ENCODE data around the gene HYAL1. TPM values are rescaled to one million over a fixed set of nuclear protein-coding genes. Genes with fewer than 3 reads are reported as not detected.

HYAL1 gene
- total and polyA plus RNA-seq, 3 experiments from 2014 or later, result 0.13 to 0.81 TPM; not detected in 1

- H3K36me3 ChIP-seq (ENCODE audit: insufficient read depth, low read length), result peaks cover 15% of the 10 kb centered on the region
- Mint-ChIP-seq H3K27me3 (no peaks in the 10 kb centered on the region), H3K27ac (peak overlapping the region in 2 of 8 donors; percentile 68 to 90), H3K4me3 (peak overlapping the region in 2 of 7 donors; percentile 23 to 27), H3K36me3 (peaks cover 3 to 29% (median 4%) of the 10 kb centered on the region in 3 donors), H3K4me1 (peaks cover 0 to 13% (median 8%) of the 10 kb centered on the region in 3 donors), H3K9me3 (no peaks in the 10 kb centered on the region)
- H3K4me1 ChIP-seq (ENCODE audit: insufficient read depth, low read length), result peaks cover 5% of the 10 kb centered on the region
- no peak overlapping the region for H3K4me3 ChIP-seq (ENCODE audit: low read length)
- POLR2A ChIA-PET, result no interaction called here
- H3K27ac ChIP-seq (ENCODE audit: low read depth, low read length), result peak overlapping the region; percentile 47
- CTCF ChIA-PET, result interaction anchor here (1.0 to 8.3 kb wide), 7 partner anchors 13 to 70 kb away, joined by 4 to 101 read pairs (median 5); partner anchors contain the start of genes GNAT1, HYAL3 and NAA80
- H3K9me3 ChIP-seq (ENCODE audit: low read length), result no peaks in the 10 kb centered on the region
- no peak for DNase-seq
- H3K27me3 ChIP-seq (ENCODE audit: insufficient read depth, low read length, poor library complexity, severe bottlenecking), result no peaks in the 10 kb centered on the region
Measured at GRCh38 chr3:50261505-50261904, 41.9 kb downstream of the HYAL1 start.

- Mint-ChIP-seq H3K27ac (peak overlapping the region in 2 of 8 donors; percentile 68 to 90), H3K36me3 (peaks cover 3 to 34% (median 4%) of the 10 kb centered on the region in 3 donors), H3K4me3 (peak overlapping the region in 2 of 7 donors; percentile 27 to 86), H3K27me3 (no peaks in the 10 kb centered on the region), H3K4me1 (peaks cover 0 to 13% (median 8%) of the 10 kb centered on the region in 3 donors), H3K9me3 (no peaks in the 10 kb centered on the region)
- no peaks in the 10 kb centered on the region for H3K9me3 ChIP-seq (ENCODE audit: low read length)
- ChIA-PET CTCF (interaction anchor here (1.0 to 8.3 kb wide), 13 partner anchors 10 to 129 kb away, joined by 3 to 101 read pairs (median 4); partner anchors contain the start of genes GNAI2, GNAT1, HYAL3 and NAA80), POLR2A (no interaction called here)
- H3K27me3 ChIP-seq (ENCODE audit: insufficient read depth, low read length, poor library complexity, severe bottlenecking), result no peaks in the 10 kb centered on the region
- H3K27ac ChIP-seq (ENCODE audit: low read depth, low read length), result peak overlapping the region; percentile 47
- peaks cover 5% of the 10 kb centered on the region for H3K4me1 ChIP-seq (ENCODE audit: insufficient read depth, low read length)
- no peak for DNase-seq
- no peak overlapping the region for H3K4me3 ChIP-seq (ENCODE audit: low read length)
- H3K36me3 ChIP-seq (ENCODE audit: insufficient read depth, low read length), result peaks cover 20% of the 10 kb centered on the region
Measured at GRCh38 chr3:50260942-50261441, 42.4 kb downstream of the HYAL1 start.

DNA sequence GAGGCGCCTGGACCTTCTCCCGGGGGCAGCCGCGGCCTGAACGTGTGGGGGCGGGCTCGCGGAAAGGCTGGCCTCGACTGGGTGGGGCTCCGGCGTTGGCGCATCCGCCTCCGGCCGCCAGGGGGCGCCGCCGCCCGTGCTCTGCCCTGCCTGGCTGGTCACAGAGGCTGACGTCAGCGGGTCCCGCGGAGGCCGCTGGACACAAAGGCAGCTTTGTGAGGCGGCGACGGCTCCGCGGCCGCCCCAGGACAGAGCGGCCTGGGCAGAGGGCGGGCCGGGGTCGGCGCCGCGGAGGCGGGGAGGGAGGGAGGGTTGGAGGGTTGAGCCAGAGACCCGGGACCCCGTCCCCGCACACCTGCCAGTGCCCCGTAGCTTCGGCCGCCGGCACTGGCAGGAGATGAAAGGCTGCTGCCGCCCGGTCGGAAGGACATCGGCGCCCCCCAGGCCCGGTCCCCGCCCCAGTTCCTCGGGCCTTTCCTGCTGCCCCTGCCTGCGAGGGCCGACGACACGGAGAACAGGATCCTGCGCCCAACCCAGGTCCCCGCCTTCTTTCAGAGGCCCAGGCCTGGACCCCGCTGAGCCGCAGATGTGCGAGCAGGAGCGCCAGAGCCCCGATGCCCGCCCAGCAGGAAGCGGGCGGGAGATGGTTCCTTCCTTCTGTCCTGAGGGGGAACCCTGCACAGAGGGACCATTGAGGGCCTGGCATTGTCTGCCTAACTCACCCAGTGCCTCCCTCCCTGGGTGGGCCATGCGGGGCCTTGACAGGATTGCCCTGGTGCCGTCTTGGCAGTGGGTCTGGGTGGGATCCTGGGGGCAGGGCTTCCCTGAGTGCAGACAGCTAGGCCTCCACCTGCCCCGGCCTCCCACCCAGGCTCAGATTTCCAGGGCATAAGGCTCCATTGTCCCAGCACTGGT lies 43.1 kb downstream of the HYAL1 start:
- Histone ChIP-seq H3K4me3 (ENCODE audit: low read length) (peak overlapping the region; percentile 22), H3K27me3 (ENCODE audit: insufficient read depth, low read length, poor library complexity, severe bottlenecking) (no peaks in the 10 kb centered on the region), H3K9me3 (ENCODE audit: low read length) (no peaks in the 10 kb centered on the region), H3K4me1 (ENCODE audit: insufficient read depth, low read length) (peaks cover 5% of the 10 kb centered on the region), H3K36me3 (ENCODE audit: insufficient read depth, low read length) (peaks cover 20% of the 10 kb centered on the region), H3K27ac (ENCODE audit: low read depth, low read length) (peak overlapping the region; percentile 47)
- POLR2A ChIA-PET, result interaction anchor here (1.9 to 2.4 kb wide), 2 partner anchors 14 to 25 kb away, joined by 11 to 13 read pairs; partner anchors contain the start of gene GNAI2
- peak overlapping the region in 6 of 7 donors; percentile 50 to 86 (median 70) for H3K4me3 Mint-ChIP-seq
- no peaks in the 10 kb centered on the region for H3K9me3 Mint-ChIP-seq
- peaks cover 0 to 13% (median 8%) of the 10 kb centered on the region in 3 donors for H3K4me1 Mint-ChIP-seq
- peaks cover 3 to 38% (median 4%) of the 10 kb centered on the region in 3 donors for H3K36me3 Mint-ChIP-seq
- CTCF ChIA-PET, result interaction anchor here (0.5 to 8.3 kb wide), 29 partner anchors 8 to 1661 kb away, joined by 3 to 101 read pairs (median 4); partner anchors contain the start of genes GNAI2, GNAT1, HYAL3 and IFRD2
- no peaks in the 10 kb centered on the region for H3K27me3 Mint-ChIP-seq
- DNase-seq, result peak; percentile 77 to 88 (median 80)
- peak overlapping the region in 7 of 8 donors; percentile 3 to 98 (median 59) for H3K27ac Mint-ChIP-seq

GRCh38 chr3:50259432-50260026 lies 43.8 kb downstream of the HYAL1 start:
- H3K4me3 Mint-ChIP-seq, result peak overlapping the region in 6 of 7 donors; percentile 50 to 82 (median 70)
- POLR2A ChIA-PET, result interaction anchor here (1.9 to 2.4 kb wide), 2 partner anchors 13 to 24 kb away, joined by 11 to 13 read pairs; partner anchors contain the start of gene GNAI2
- CTCF ChIA-PET, result interaction anchor here (0.8 to 8.3 kb wide), 27 partner anchors 8 to 139 kb away, joined by 3 to 101 read pairs (median 4); partner anchors contain the start of genes GNAI2, GNAT1 and IFRD2
- Histone ChIP-seq H3K27ac (ENCODE audit: low read depth, low read length) (no peak overlapping the region), H3K4me3 (ENCODE audit: low read length) (no peak overlapping the region), H3K36me3 (ENCODE audit: insufficient read depth, low read length) (peaks cover 24% of the 10 kb centered on the region), H3K27me3 (ENCODE audit: insufficient read depth, low read length, poor library complexity, severe bottlenecking) (no peaks in the 10 kb centered on the region), H3K9me3 (ENCODE audit: low read length) (no peaks in the 10 kb centered on the region), H3K4me1 (ENCODE audit: insufficient read depth, low read length) (peaks cover 5% of the 10 kb centered on the region)
- no peaks in the 10 kb centered on the region for H3K9me3 Mint-ChIP-seq
- H3K4me1 Mint-ChIP-seq, result peaks cover 0 to 13% (median 8%) of the 10 kb centered on the region in 3 donors
- DNase-seq, result no peak
- H3K36me3 Mint-ChIP-seq, result peaks cover 3 to 45% (median 4%) of the 10 kb centered on the region in 3 donors
- H3K27ac Mint-ChIP-seq, result peak overlapping the region; percentile 33 to 98 (median 60)
- H3K27me3 Mint-ChIP-seq, result no peaks in the 10 kb centered on the region

DNA sequence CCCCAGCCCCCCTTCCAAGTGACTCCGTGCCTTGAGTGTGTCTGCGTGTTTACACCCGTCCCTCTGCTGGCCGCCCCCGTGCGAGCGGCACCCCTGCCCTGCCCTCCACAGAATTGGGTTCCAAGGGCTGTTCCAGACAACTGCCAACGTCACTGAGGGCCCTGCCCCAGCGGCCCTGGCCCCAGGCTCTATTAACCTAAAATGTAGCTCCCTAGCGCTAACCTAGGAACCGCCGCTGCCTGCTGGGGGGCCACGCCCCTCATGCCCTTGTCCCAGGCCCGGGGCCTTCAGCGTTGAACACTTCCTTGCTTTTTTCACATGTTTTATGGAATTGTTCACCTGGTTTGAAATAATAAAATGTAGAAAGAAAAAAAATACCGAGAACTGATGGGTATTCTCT lies 44.4 kb downstream of the HYAL1 start:
- peaks cover 3 to 51% (median 4%) of the 10 kb centered on the region in 3 donors for H3K36me3 Mint-ChIP-seq
- no peak overlapping the region for H3K4me3 Mint-ChIP-seq
- H3K27ac ChIP-seq (ENCODE audit: low read depth, low read length), result no peak overlapping the region
- H3K27ac Mint-ChIP-seq, result peak overlapping the region in 3 of 8 donors; percentile 6 to 36 (median 12)
- H3K4me3 ChIP-seq (ENCODE audit: low read length), result no peak overlapping the region
- POLR2A ChIA-PET, result interaction anchor here (0.6 to 2.4 kb wide), 5 partner anchors 12 to 91 kb away, joined by 3 to 13 read pairs (median 11); partner anchors contain the start of genes GNAI2 and NPRL2
- no peaks in the 10 kb centered on the region for H3K27me3 ChIP-seq (ENCODE audit: insufficient read depth, low read length, poor library complexity, severe bottlenecking)
- no peaks in the 10 kb centered on the region for H3K9me3 ChIP-seq (ENCODE audit: low read length)
- H3K4me1 Mint-ChIP-seq, result peaks cover 0 to 13% (median 8%) of the 10 kb centered on the region in 3 donors
- H3K36me3 ChIP-seq (ENCODE audit: insufficient read depth, low read length), result peaks cover 29% of the 10 kb centered on the region
- H3K4me1 ChIP-seq (ENCODE audit: insufficient read depth, low read length), result peaks cover 5% of the 10 kb centered on the region
- no peak for DNase-seq
- CTCF ChIA-PET, result interaction anchor here (0.8 to 8.3 kb wide), 17 partner anchors 9 to 68 kb away, joined by 3 to 101 read pairs (median 4); partner anchors contain the start of gene IFRD2
- no peaks in the 10 kb centered on the region for H3K9me3 Mint-ChIP-seq
- H3K27me3 Mint-ChIP-seq, result peaks cover 0 to 2% of the 10 kb centered on the region in 2 donors

- peaks cover 4 to 59% (median 5%) of the 10 kb centered on the region in 3 donors for H3K36me3 Mint-ChIP-seq
- POLR2A ChIA-PET, result interaction anchor here (0.6 to 2.4 kb wide), 4 partner anchors 17 to 92 kb away, joined by 3 to 11 read pairs (median 8); partner anchors contain the start of genes GNAI2 and NPRL2
- Histone ChIP-seq H3K36me3 (ENCODE audit: insufficient read depth, low read length) (peaks cover 36% of the 10 kb centered on the region), H3K27ac (ENCODE audit: low read depth, low read length) (no peak overlapping the region), H3K4me3 (ENCODE audit: low read length) (no peak overlapping the region), H3K9me3 (ENCODE audit: low read length) (no peaks in the 10 kb centered on the region), H3K4me1 (ENCODE audit: insufficient read depth, low read length) (peaks cover 5% of the 10 kb centered on the region), H3K27me3 (ENCODE audit: insufficient read depth, low read length, poor library complexity, severe bottlenecking) (no peaks in the 10 kb centered on the region)
- H3K4me1 Mint-ChIP-seq, result peaks cover 0 to 21% (median 12%) of the 10 kb centered on the region in 3 donors
- no peak overlapping the region for H3K27ac Mint-ChIP-seq
- H3K4me3 Mint-ChIP-seq, result peak overlapping the region in 1 of 7 donors; percentile 70
- DNase-seq, result no peak
- CTCF ChIA-PET, result interaction anchor here (1.1 to 8.3 kb wide), 7 partner anchors 10 to 69 kb away, joined by 3 to 101 read pairs (median 7); partner anchors contain the start of gene GNAI2
- H3K9me3 Mint-ChIP-seq, result no peaks in the 10 kb centered on the region
- H3K27me3 Mint-ChIP-seq, result peaks cover 0 to 2% of the 10 kb centered on the region in 2 donors
Measured at GRCh38 chr3:50258029-50258680, 45.2 kb downstream of the HYAL1 start.

All from CD8-positive, alpha-beta memory T cell (primary cell).